Psoas muscle (tissue), 8 donors: ENCODE measurements around the gene RNH1. TPM values are rescaled to one million over a fixed set of nuclear protein-coding genes. Genes with fewer than 3 reads are reported as not detected.

Experiments
- ATAC-seq, 4 donors: fragments of 200-7000 bp; cut with Tn5 transposase; one replicate each; pipeline ENCODE4 v1.9.1; 2020; ENCODE audit warnings: moderate library complexity in 3 of 4, mild to moderate bottlenecking in 2 of 4
- DNase-seq, 2 donors: peaks; one replicate each; pipeline ENCODE4 v3.0.0-alpha.2; 2020
- H3K27ac ChIP-seq: fragments of 200-600 bp; one replicate; pipeline ENCODE4 v1.8.0; 2022
- H3K27me3 ChIP-seq, 3 donors: fragments of 200-600 bp in 1 of 3; one replicate each; pipeline versions ENCODE4 v1.6.1 to v1.8.0; 2013 to 2022; ENCODE audit warnings: low read length in 2 of 3, mild to moderate bottlenecking in 2 of 3, moderate library complexity in 1 of 3; ENCODE audit not compliant: insufficient read depth in 3 of 3
- H3K36me3 ChIP-seq, 2 donors: fragments of 200-600 bp in 1 of 2; one replicate each; pipeline versions ENCODE4 v1.6.1 to v1.8.0; 2013 to 2022; ENCODE audit warnings: low read depth in 1 of 2, mild to moderate bottlenecking in 1 of 2, moderate library complexity in 1 of 2; ENCODE audit not compliant: insufficient read depth in 1 of 2
- H3K4me1 ChIP-seq: fragments of 200-600 bp; one replicate; pipeline ENCODE4 v1.8.0; 2022
- H3K4me3 ChIP-seq: fragments of 200-600 bp; one replicate; pipeline ENCODE4 v1.8.0; 2022; ENCODE audit warnings: mild to moderate bottlenecking
- H3K9me3 ChIP-seq: fragments of 200-600 bp; one replicate; pipeline ENCODE4 v1.8.0; 2022
- WGBS, 3 donors: extraction: QIAGEN DNeasy Blood & Tissue Kit; methylation state at CpG; one replicate each; pipeline versions ENCODE4 v1.1.6 to v1.1.7; 2013; 5-methylcytosine and 5-hydroxymethylcytosine counted together
- intact Hi-C, 2 donors: fragments of 100-400 bp; cut with DNase I; formaldehyde crosslinking; loops; one replicate each; pipeline versions ENCODE4 v1.11.0 to v1.14.2; 2022
- polyA plus RNA-seq, 3 donors: library from polyadenylated mRNA; stranded (reverse); fragments of 200-250 nt; gene quantifications; one replicate each; pipeline ENCODE4 v1.2.3, GENCODE V29; 2013
- total RNA-seq, 4 donors: library from RNA; stranded (reverse); fragmentation: NEBNext Ultra II Directional in 2 of 4; extraction: Animal tissue kit (Norgen Biotek cat#: 25700) in 2 of 4; gene quantifications; one replicate each; pipeline versions ENCODE4 v1.2.1 to v1.2.4, GENCODE V29; 2021 to 2023
- TF ChIP-seq, protein P1 (sequence below): fragments of 200-600 bp; IDR thresholded peaks from one replicate; pipeline ENCODE4 v1.8.0; 2022; ENCODE audit warnings: antibody characterized with exemption
- donor health status: healthy with polysubstance abuse.
- donor health status: DM: no; HTN: no; CAD: no; lungs with moderate emphysema.
- donor health status: Bipolar disorder and iron deficiency.
- donor health status: healthy.
- donor health status: DM: yes; HTN: yes; CAD: no.
- donor health status: DM: no; HTN: no; CAD: no.
- donor health status: DM: no; HTN: no; CAD: no.
- donor health status: DM: yes; HTN: yes; CAD: no.

RNH1 gene
- total and polyA plus RNA-seq, 7 donors: 103 to 181 (median 106) TPM

DNA sequence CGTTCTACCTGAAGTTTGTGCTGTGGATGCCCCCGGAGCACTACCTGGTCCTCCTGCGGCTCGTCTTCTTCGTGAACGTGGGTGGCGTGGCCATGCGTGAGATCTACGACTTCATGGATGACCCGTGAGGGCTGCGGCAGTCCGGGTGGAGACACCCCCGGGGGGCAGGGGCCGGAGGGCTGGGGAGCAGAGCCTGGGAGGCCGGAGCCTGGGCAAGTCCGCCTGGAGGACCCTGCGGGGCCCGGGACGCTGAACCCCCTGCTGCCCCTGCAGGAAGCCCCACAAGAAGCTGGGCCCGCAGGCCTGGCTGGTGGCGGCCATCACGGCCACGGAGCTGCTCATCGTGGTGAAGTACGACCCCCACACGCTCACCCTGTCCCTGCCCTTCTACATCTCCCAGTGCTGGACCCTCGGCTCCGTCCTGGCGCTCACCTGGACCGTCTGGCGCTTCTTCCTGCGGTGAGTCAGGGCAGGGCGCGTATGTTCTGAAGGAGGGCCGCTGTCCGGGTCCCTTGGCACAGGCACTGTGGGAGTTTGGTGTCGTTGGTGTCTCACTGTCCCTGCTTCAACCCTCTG is 17.3 kb downstream of the RNH1 start:
- WGBS, 3 donors: 93 to 96% (median 95%) methylated on average over 33 to 37 of the region's 37 CpGs

DNA sequence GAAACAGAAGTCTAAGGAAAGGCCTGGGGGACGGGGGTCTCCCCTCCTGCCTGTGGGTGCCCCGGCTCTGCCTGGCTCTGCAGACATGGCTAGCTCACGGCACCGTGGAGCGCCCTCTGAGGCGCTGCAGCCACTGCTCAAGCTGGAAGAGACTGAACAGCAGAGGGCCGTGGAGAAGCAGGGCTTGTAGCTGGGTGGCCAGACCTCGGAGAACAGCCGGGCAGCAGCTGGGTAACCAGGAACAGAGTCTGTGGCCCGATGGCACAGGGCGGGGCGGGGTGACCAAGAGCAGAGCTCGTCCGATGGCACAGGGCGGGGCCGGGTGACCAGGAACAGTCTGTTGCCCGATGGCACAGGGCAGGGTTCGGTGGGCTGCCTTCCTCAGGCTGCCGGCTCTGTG is 18.1 kb downstream of the RNH1 start:
- H3K4me1 ChIP-seq: no peaks in the 10 kb centered on the region
- intact Hi-C loops: no loop called here
- no peak overlapping the region for H3K27ac ChIP-seq
- 86 to 90% (median 89%) methylated on average over 15 to 19 of the region's 19 CpGs for WGBS, 3 donors
- H3K27me3 ChIP-seq: no peaks in the 10 kb centered on the region
- no peak overlapping the region for H3K4me3 ChIP-seq
- TF ChIP-seq, protein P1, sequence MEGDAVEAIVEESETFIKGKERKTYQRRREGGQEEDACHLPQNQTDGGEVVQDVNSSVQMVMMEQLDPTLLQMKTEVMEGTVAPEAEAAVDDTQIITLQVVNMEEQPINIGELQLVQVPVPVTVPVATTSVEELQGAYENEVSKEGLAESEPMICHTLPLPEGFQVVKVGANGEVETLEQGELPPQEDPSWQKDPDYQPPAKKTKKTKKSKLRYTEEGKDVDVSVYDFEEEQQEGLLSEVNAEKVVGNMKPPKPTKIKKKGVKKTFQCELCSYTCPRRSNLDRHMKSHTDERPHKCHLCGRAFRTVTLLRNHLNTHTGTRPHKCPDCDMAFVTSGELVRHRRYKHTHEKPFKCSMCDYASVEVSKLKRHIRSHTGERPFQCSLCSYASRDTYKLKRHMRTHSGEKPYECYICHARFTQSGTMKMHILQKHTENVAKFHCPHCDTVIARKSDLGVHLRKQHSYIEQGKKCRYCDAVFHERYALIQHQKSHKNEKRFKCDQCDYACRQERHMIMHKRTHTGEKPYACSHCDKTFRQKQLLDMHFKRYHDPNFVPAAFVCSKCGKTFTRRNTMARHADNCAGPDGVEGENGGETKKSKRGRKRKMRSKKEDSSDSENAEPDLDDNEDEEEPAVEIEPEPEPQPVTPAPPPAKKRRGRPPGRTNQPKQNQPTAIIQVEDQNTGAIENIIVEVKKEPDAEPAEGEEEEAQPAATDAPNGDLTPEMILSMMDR: no peak
- H3K36me3 ChIP-seq: peaks cover 0 to 46% of the 10 kb centered on the region in 2 donors
- peak in 1 of 2 donors; percentile 45 for DNase-seq
- no peaks in the 10 kb centered on the region for H3K9me3 ChIP-seq
- ATAC-seq: no peak

More for the DNA sequence above, 17.3 kb downstream of the RNH1 start:
- Histone ChIP-seq H3K27me3 (no peaks in the 10 kb centered on the region), H3K9me3 (no peaks in the 10 kb centered on the region), H3K36me3 (peaks cover 3 to 53% of the 10 kb centered on the region in 2 donors), H3K4me3 (no peak overlapping the region), H3K4me1 (no peaks in the 10 kb centered on the region), H3K27ac (no peak overlapping the region)
- ATAC-seq: no peak
- TF ChIP-seq, protein P1: no peak
- DNase-seq: peak in 1 of 2 donors; percentile 49
- intact Hi-C loops: loop anchor here in 1 of 2 donors (5.0 kb wide), 1 partner anchor 32 kb away; no protein-coding TSS in a partner anchor

DNA sequence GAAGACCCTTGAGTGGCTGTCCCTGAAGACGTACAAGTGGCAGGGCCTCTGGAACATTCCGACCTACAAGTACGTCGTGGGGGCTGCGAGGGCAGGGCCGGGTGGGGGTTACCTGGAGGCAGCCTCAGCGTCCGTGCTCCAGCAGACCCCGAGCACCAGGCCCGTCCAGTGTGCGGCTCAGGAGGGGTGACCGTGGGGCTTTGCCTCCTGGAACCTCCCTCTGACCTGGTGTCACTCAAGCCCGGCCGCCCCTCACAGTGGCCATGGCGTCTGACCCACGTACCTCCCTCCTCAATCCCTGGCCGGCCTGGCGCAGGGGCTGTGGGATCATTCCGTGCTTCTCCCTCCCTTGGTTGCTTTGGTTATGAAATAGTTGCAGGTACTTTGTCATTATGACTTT is 18.5 kb downstream of the RNH1 start:
- peaks cover 0 to 42% of the 10 kb centered on the region in 2 donors for H3K36me3 ChIP-seq
- H3K27me3 ChIP-seq: no peaks in the 10 kb centered on the region
- no peak for ATAC-seq
- DNase-seq: peak in 1 of 2 donors; percentile 45
- H3K9me3 ChIP-seq: no peaks in the 10 kb centered on the region
- WGBS, 3 donors: 93 to 96% (median 95%) methylated on average over 19 of the region's 19 CpGs
- no peak overlapping the region for H3K27ac ChIP-seq
- H3K4me3 ChIP-seq: no peak overlapping the region
- TF ChIP-seq, protein P1: no peak
- no peaks in the 10 kb centered on the region for H3K4me1 ChIP-seq
- intact Hi-C loops: no loop called here

DNA sequence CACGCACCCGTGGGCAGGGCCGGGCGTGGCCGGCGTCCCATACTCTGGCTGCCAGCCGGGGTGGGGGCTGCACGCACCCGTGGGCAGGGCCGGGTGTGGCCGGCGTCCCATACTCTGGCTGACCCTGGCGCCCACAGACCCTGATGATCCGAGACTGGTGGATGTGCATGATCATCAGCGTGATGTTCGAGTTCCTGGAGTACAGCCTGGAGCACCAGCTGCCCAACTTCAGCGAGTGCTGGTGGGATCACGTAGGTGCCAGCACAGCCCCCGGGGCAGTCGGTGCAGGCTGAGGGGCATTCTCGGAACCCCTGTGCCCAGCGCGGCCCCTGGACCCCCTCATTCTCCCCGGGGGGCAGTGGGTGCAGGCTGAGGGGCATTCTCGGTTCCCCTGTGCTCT is 19.0 kb downstream of the RNH1 start:
- Histone ChIP-seq H3K4me1 (no peaks in the 10 kb centered on the region), H3K4me3 (no peak overlapping the region), H3K27ac (no peak overlapping the region), H3K9me3 (no peaks in the 10 kb centered on the region), H3K27me3 (no peaks in the 10 kb centered on the region), H3K36me3 (peaks cover 0 to 37% of the 10 kb centered on the region in 2 donors)
- TF ChIP-seq, protein P1: no peak
- ATAC-seq (no peak), DNase-seq (peak in 1 of 2 donors; percentile 55)
- intact Hi-C loops: no loop called here
- 76 to 86% (median 83%) methylated on average over 21 to 25 of the region's 25 CpGs for WGBS, 3 donors

DNA sequence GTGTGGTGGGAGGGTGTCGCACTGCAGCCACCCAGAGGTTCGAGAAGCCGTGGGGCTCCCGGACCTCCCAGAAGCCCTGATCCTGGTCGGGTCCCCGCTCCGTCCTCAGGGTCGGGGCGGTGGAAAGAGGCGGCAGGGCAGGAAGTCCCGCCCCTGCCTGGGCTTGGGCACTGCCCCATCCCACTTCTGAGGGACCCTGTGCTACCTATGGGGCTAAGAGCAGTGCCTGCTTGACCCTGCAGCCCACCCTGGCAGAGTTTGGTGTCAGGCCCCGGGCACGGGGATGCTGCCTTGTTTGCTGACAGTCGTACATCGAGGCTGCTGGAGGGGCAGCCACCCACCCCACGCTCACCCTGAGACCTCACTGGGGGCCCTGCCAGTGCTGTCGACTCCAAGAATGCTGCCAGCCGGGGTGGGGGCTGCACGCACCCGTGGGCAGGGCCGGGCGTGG is 19.4 kb downstream of the RNH1 start:
- TF ChIP-seq, protein P1: no peak
- H3K4me3 ChIP-seq: no peak overlapping the region
- no peaks in the 10 kb centered on the region for H3K27me3 ChIP-seq
- DNase-seq (no peak), ATAC-seq (no peak)
- intact Hi-C loops: no loop called here
- H3K4me1 ChIP-seq: no peaks in the 10 kb centered on the region
- H3K36me3 ChIP-seq: peaks cover 0 to 32% of the 10 kb centered on the region in 2 donors
- no peak overlapping the region for H3K27ac ChIP-seq
- 87 to 90% (median 88%) methylated on average over 16 to 22 of the region's 22 CpGs for WGBS, 3 donors
- no peaks in the 10 kb centered on the region for H3K9me3 ChIP-seq
